22Rv1 (cell line): Measurements from ENCODE around the gene NSMCE1.
"Not testable (repeated sequence)": the region's sequence is repeated elsewhere in the genome, so short reads cannot be mapped to it uniquely, and the experiment has no call there.

Source experiments
- H3K27ac ChIP-seq: fragments of 450-650 bp; 2 replicates; pipeline ENCODE4 v1.5.1; 2017
- CTCF ChIP-seq: fragments of 450-650 bp; IDR thresholded peaks from 2 replicates; pipeline ENCODE4 v1.5.1; 2017; ENCODE audit warnings: mild to moderate bottlenecking
- ZFX ChIP-seq: fragments of 450-650 bp; IDR thresholded peaks from 2 replicates; pipeline ENCODE4 v1.6.1; 2017; ENCODE audit warnings: antibody characterized with exemption, borderline replicate concordance

NSMCE1 gene

GRCh38 chr16:27216297-27216885, 52.2 kb downstream of the NSMCE1 start:
- TF ChIP-seq ZFX: no peak
- no peak overlapping the region for H3K27ac ChIP-seq

DNA sequence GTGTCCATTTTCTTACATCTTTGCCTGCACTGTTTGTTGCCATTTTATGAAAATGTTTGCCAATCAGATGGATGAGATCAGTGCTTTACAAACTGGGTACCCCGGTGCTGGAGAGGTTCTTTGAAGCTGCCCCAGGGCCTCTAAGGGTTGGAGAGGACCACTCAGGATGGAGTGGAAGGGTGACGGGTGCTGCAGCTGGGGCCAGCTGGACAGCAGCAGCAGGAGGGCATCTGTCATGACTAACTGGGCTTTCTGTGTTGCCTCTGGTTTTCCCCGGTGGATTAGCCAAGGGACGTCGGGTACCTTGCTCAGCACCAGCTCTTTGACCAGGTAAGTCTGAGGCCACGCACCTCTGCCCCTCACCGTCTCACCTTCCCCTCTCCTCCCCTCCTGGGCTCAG, 52.9 kb downstream of the NSMCE1 start:
- no peak overlapping the region for H3K27ac ChIP-seq
- TF ChIP-seq CTCF: no peak
- TF ChIP-seq ZFX: no peak

DNA sequence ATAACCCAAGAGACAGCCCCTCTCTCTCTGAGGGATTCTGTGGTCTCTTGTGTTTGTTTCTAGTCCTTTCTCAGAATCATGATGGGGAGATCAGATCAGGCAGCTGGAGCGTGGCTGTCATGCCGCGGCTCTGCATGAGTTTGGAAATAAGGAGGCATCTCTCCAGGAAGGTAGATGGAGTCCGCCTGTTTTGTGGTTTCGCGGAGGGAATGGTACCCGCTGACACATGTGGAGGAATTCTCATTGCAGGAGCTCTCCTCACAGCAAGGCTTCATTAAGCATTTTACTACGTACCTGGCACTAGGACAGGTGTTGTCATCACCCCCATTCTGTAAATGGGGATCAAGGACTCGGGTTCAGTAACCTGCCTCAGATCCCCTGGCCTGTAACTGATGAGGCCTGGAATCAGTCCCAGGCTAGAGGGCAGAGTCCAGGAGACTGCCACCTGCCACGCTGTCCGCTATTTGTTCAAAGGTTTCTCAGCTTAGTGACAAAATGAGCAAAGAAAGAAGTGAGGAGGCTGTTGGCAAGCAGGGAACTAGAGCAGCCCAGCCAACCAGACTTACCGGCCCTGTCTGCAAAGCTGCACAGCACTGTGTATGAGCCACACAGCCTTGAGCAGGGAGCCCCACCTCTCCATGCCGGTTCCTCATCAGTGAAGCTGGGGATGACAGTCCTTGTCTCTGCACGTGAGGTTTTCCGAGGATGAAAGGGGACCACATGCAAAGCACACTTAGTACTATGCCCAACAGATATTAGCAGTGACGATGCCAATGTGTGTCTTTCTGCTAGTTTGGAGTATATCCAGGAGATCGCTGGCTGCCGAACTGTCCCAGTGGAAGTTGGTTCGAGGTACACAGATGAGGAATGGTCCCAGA, 54.2 kb downstream of the NSMCE1 start:
- H3K27ac ChIP-seq: no peak overlapping the region
- no peak for TF ChIP-seq ZFX

- no peak overlapping the region for H3K27ac ChIP-seq
- TF ChIP-seq CTCF (no peak), ZFX (no peak)
Measured at GRCh38 chr16:27211026-27211425, 57.5 kb downstream of the NSMCE1 start.

- H3K27ac ChIP-seq: no peak overlapping the region
- TF ChIP-seq CTCF: no peak
Measured at GRCh38 chr16:27210174-27210573, 58.4 kb downstream of the NSMCE1 start.

DNA sequence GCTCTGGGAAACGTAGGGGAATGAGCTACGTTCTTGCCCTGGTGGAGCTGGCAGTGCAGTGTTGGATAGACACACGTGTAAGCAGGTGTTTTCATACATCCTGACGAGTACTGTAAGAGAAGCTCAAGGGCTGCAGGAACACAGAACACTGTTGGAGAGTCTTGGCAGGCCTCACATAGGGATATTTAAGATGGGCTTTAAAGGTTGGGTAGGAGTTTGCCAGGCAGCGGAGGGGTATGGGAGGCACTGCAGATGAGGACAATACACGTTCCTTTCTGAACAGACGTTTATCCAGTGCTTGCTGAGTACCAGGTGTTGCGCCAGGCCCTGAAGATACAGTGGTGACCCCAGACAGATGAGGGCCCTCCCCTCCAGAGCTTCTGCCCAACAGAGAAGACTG, 59.0 kb downstream of the NSMCE1 start:
- TF ChIP-seq CTCF (no peak), ZFX (no peak)
- no peak overlapping the region for H3K27ac ChIP-seq

DNA sequence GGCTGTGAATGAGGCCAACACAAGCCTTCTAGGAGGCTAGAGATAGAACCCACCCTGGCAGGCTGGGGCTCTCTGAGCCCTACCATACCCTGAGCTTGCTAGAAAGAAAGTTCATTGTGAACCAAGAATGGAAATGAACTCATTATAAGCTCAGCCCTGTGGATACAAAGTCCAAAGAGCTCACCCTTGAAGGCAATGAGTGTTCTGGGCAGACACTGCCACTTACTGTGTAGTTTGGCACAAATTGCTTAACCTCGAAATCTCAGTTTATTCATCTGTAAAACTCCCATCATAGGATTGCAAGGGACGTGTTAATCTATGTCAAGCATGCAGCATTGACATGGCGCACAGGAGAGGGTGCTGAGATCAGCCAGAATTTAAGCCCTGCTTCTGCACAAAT, 59.8 kb downstream of the NSMCE1 start:
- no peak for TF ChIP-seq ZFX
- TF ChIP-seq CTCF: no peak
- no peak overlapping the region for H3K27ac ChIP-seq

DNA sequence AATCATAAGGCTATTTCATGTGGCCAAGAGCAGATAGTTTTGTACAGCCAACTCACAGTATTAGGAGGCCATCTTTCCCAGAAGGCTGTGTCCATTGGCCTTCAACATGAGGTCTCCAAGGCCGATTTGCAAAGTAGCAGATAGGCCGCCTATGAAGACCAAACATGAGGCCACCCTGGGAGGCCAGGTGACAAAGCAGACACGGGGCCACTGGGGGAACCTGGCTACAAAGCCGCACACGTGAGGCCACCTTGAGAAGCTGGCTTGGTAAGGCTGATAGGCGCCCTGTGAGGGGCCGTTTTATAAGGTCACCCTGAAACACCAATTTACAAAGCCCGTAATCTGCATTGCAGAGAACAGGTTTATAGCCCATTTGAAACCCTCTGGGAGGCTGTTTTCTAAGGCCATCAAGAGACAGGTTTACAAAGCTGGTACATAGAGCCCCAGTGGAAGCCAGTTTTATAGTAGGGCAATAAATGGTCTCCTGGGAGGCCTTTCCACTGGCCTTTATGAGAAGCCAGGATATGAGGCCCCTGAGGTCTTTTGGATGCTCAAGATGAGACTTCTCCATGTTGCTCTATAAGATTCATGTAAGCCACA, 60.4 kb downstream of the NSMCE1 start:
- TF ChIP-seq CTCF (no peak), ZFX (no peak)
- H3K27ac ChIP-seq: no peak overlapping the region

- H3K27ac ChIP-seq: not testable (repeated sequence)
Measured at GRCh38 chr16:27207121-27207520, 61.5 kb downstream of the NSMCE1 start.
